ENCODE measurements around the gene CNTNAP2.

The CNTNAP2 gene

GRCh38 chr7:148187471-148187870 is 2070.9 kb downstream of the CNTNAP2 start:
- DNase-seq: no peak

- DNase-seq: no peak
Observed at GRCh38 chr7:148191391-148192065, 2074.9 kb downstream of the CNTNAP2 start.

- no peak for DNase-seq
Observed at GRCh38 chr7:148192491-148192890, 2075.9 kb downstream of the CNTNAP2 start.

- no peak for DNase-seq
Observed at GRCh38 chr7:148201992-148202391, 2085.4 kb downstream of the CNTNAP2 start.

GRCh38 chr7:148204639-148205304 is 2088.2 kb downstream of the CNTNAP2 start:
- no peak for DNase-seq

GRCh38 chr7:148209643-148210190 is 2093.1 kb downstream of the CNTNAP2 start:
- DNase-seq: no peak

- no peak for DNase-seq
Observed at GRCh38 chr7:148210804-148211325, 2094.3 kb downstream of the CNTNAP2 start.

GRCh38 chr7:148211740-148212151 is 2095.1 kb downstream of the CNTNAP2 start:
- DNase-seq: no peak

- no peak for DNase-seq
Observed at GRCh38 chr7:148212731-148213130, 2096.1 kb downstream of the CNTNAP2 start.

- no peak for DNase-seq
Observed at GRCh38 chr7:148214101-148214500, 2097.5 kb downstream of the CNTNAP2 start.

- DNase-seq: no peak
Observed at GRCh38 chr7:148218603-148219002, 2102.0 kb downstream of the CNTNAP2 start.

GRCh38 chr7:148222721-148223120 is 2106.1 kb downstream of the CNTNAP2 start:
- no peak for DNase-seq

GRCh38 chr7:148223160-148223559 is 2106.6 kb downstream of the CNTNAP2 start:
- no peak for DNase-seq

- no peak for DNase-seq
Observed at GRCh38 chr7:148223738-148224137, 2107.1 kb downstream of the CNTNAP2 start.

GRCh38 chr7:148230296-148230695 is 2113.7 kb downstream of the CNTNAP2 start:
- DNase-seq: no peak

- no peak for DNase-seq
Observed at GRCh38 chr7:148230883-148231282, 2114.3 kb downstream of the CNTNAP2 start.

GRCh38 chr7:148232784-148233183 is 2116.2 kb downstream of the CNTNAP2 start:
- DNase-seq: no peak

- DNase-seq: no peak
Observed at GRCh38 chr7:148234715-148235114, 2118.1 kb downstream of the CNTNAP2 start.

GRCh38 chr7:148238761-148239325 is 2122.2 kb downstream of the CNTNAP2 start:
- no peak for DNase-seq

GRCh38 chr7:148241700-148242293 is 2125.2 kb downstream of the CNTNAP2 start:
- DNase-seq: no peak

GRCh38 chr7:148242294-148242821 is 2125.8 kb downstream of the CNTNAP2 start:
- DNase-seq: no peak

GRCh38 chr7:148245381-148245780 is 2128.8 kb downstream of the CNTNAP2 start:
- no peak for DNase-seq

- no peak for DNase-seq
Observed at GRCh38 chr7:148253629-148254028, 2137.0 kb downstream of the CNTNAP2 start.
